ENCODE data around the gene CCDC158. TPM values are rescaled to one million over a fixed set of nuclear protein-coding genes. Genes with fewer than 3 reads are reported as not detected.

The CCDC158 gene
- total and polyA plus RNA-seq, 2 donors (not counting 3 experiments of a cell fraction or from before 2014, with no cell fraction given), result not detected

DNA sequence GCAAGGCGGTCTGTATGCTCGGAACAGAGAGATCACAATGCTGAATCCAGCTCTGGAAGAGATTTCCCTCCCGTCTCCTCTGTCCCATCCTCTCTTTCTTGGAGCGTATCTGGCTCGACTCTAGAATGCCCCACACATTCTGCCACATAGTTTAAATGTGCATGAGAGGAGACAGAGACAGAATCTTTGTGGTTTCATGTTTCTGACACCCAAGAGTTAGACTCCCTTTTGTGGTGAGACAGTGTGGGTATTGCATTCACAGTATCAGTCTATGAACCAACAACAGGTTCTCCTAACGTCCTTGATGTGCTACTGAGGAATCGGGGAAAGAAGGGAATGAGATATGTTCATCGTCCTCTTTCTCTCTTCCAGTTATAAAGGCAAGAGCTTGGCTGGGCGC lies 144.1 kb downstream of the CCDC158 start:
- Histone ChIP-seq H4K20me1 (replicated peaks; ENCODE audit: control insufficient read depth, extremely low read depth, insufficient read depth, low read length) (no peaks in the 10 kb centered on the region), H3K4me2 (ENCODE audit: insufficient read depth, low read length) (no peak overlapping the region), H3K4me3 (replicated peaks in 1 of 3; ENCODE audit: insufficient read depth in 1 of 3, low read depth in 1 of 3, low read length in 3 of 3) (no peak overlapping the region), H3K36me3 (ENCODE audit: control insufficient read depth in 2 of 2, extremely low read depth in 1 of 2, insufficient read depth in 2 of 2, low read length in 2 of 2) (no peaks in the 10 kb centered on the region), H3K9me3 (replicated peaks; ENCODE audit: control insufficient read depth, insufficient read depth, low read length) (no peaks in the 10 kb centered on the region), H3K4me1 (ENCODE audit: control insufficient read depth, extremely low read depth, insufficient read depth, low read length) (no peaks in the 10 kb centered on the region), H3K9me1 (replicated peaks; ENCODE audit: control insufficient read depth, extremely low read depth, insufficient read depth, low read length) (no peaks in the 10 kb centered on the region), H3K27me3 (ENCODE audit: control insufficient read depth in 2 of 2, insufficient read depth in 2 of 2, low read length in 2 of 2) (peaks cover 5 to 21% of the 10 kb centered on the region in 2 experiments), H3K27ac (ENCODE audit: insufficient read depth, low read depth, low read length) (no peak overlapping the region), H2AFZ (ENCODE audit: low read depth, low read length) (no peak overlapping the region), H3K79me2 (ENCODE audit: control insufficient read depth, insufficient read depth, low read length) (no peaks in the 10 kb centered on the region), H3K9ac (replicated peaks; ENCODE audit: extremely low read depth, insufficient read depth, low read length) (no peak overlapping the region)
- FAIRE-seq (no peak), DNase-seq (ENCODE audit: low read depth, low spot score) (no peak)
- POLR2A ChIA-PET, result no interaction called here
- no TSS peak for BruUV-seq (replicated peaks)
- dilution Hi-C loops (cut with MboI; ENCODE audit: extremely low pct_ligation_motif_present, low sequenced_read_pairs), result no loop called here
- CTCF ChIA-PET, result interaction anchor here (1.2 to 4.4 kb wide), 3 partner anchors 97 to 101 kb away, joined by 3 to 16 read pairs (median 13); no protein-coding TSS in a partner anchor
- TF ChIP-seq, protein P1, sequence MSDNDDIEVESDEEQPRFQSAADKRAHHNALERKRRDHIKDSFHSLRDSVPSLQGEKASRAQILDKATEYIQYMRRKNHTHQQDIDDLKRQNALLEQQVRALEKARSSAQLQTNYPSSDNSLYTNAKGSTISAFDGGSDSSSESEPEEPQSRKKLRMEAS (IDR thresholded peaks at IDR 0.05; ENCODE audit: insufficient read depth, insufficient read length), result no peak
- no peak for TF ChIP-seq POLR2A (IDR thresholded peaks at IDR 0.05; ENCODE audit: low read depth, low read length)
- TF ChIP-seq, protein P2, sequence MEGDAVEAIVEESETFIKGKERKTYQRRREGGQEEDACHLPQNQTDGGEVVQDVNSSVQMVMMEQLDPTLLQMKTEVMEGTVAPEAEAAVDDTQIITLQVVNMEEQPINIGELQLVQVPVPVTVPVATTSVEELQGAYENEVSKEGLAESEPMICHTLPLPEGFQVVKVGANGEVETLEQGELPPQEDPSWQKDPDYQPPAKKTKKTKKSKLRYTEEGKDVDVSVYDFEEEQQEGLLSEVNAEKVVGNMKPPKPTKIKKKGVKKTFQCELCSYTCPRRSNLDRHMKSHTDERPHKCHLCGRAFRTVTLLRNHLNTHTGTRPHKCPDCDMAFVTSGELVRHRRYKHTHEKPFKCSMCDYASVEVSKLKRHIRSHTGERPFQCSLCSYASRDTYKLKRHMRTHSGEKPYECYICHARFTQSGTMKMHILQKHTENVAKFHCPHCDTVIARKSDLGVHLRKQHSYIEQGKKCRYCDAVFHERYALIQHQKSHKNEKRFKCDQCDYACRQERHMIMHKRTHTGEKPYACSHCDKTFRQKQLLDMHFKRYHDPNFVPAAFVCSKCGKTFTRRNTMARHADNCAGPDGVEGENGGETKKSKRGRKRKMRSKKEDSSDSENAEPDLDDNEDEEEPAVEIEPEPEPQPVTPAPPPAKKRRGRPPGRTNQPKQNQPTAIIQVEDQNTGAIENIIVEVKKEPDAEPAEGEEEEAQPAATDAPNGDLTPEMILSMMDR (IDR thresholded peaks at IDR 0.05; ENCODE audit: extremely low read depth in 1 of 2, insufficient read depth in 1 of 2, low read depth in 1 of 2, low read length in 2 of 2), result no peak
- no peak for TF ChIP-seq FOS (IDR thresholded peaks at IDR 0.05; ENCODE audit: borderline replicate concordance, insufficient read depth, low read length)
- TF ChIP-seq JUN (IDR thresholded peaks at IDR 0.05; ENCODE audit: borderline replicate concordance, insufficient read depth, insufficient read length, low read depth), result no peak
- TF ChIP-seq POLR2AphosphoS5 (IDR thresholded peaks at IDR 0.05; ENCODE audit: insufficient read depth, low read depth, low read length), result no peak
- intact Hi-C loops (cut with micrococcal nuclease), result no loop called here

All from endothelial cell of umbilical vein (primary cell).